SK-N-MC (cell line): ENCODE data around the gene RELL1.

Experiments
- DNase-seq: peaks from one replicate; pipeline ENCODE4 v3.0.0-alpha.2; 2011; ENCODE audit warnings: low read depth, low spot score
- H3K27ac ChIP-seq: fragments of 200-600 bp; sonication (generic); 2 replicates; pipeline ENCODE4 v1.5.1; 2016; ENCODE audit warnings: mixed run types
- H3K36me3 ChIP-seq: fragments of 200-600 bp; sonication (generic); 2 replicates; pipeline ENCODE4 v1.6.1; 2017; ENCODE audit warnings: antibody characterized with exemption, low read length, mixed read lengths; ENCODE audit not compliant: insufficient read depth
- H3K4me3 ChIP-seq: fragments of 200-600 bp; sonication (generic); 2 replicates; pipeline ENCODE4 v1.5.1; 2016
- H3K9ac ChIP-seq: fragments of 200-600 bp; sonication (generic); 2 replicates; pipeline ENCODE4 v1.8.0; 2017; ENCODE audit warnings: mixed run types, mixed read lengths; ENCODE audit not compliant: insufficient read length
- H3K9me3 ChIP-seq: fragments of 200-600 bp; sonication (generic); 2 replicates; pipeline ENCODE4 v1.6.1; 2017; ENCODE audit warnings: low read depth, mild to moderate bottlenecking, antibody characterized with exemption, low read length, moderate library complexity, mixed read lengths
- EZH2 ChIP-seq: fragments of 200-600 bp; sonication (generic); IDR thresholded peaks from one replicate; pipeline ENCODE4 v1.6.1; 2017; ENCODE audit warnings: antibody characterized with exemption
- FOXP2 ChIP-seq: optimal IDR thresholded peaks from 2 replicates; pipeline ENCODE3; 2011; ENCODE audit warnings: mild to moderate bottlenecking, moderate library complexity; ENCODE audit not compliant: insufficient read depth; ENCODE audit errors: extremely low read length, control extremely low read depth
- POLR2AphosphoS5 ChIP-seq: IDR thresholded peaks from 2 replicates; pipeline ENCODE4 v1.6.1; 2012; ENCODE audit warnings: mild to moderate bottlenecking, low read depth, low read length, borderline replicate concordance

The RELL1 gene

DNA sequence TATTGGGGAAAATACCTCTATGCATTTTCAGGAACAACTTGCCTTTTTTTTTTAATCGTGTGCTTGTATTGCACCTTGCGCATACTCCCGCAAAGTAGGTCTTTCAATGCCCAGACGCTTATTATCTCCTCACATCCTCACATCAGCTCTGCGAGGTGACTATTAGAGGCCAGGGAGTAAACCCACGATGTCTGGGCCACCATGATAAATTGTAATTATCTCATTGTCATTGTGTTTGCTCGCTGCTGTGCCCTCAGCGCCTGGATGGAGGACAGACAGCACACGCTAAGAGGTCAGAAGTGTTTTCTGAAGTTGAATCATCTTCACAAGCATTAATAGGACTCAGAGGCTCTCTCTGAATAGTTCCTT, 1.0 kb upstream of the RELL1 start:
- no peaks in the 10 kb centered on the region for H3K36me3 ChIP-seq
- no peaks in the 10 kb centered on the region for H3K9me3 ChIP-seq
- TF ChIP-seq EZH2 (no peak), POLR2AphosphoS5 (no peak), FOXP2 (no peak)
- no peak overlapping the region for H3K9ac ChIP-seq
- peak overlapping the region; percentile 73 for H3K4me3 ChIP-seq
- H3K27ac ChIP-seq = no peak overlapping the region
- no peak for DNase-seq

DNA sequence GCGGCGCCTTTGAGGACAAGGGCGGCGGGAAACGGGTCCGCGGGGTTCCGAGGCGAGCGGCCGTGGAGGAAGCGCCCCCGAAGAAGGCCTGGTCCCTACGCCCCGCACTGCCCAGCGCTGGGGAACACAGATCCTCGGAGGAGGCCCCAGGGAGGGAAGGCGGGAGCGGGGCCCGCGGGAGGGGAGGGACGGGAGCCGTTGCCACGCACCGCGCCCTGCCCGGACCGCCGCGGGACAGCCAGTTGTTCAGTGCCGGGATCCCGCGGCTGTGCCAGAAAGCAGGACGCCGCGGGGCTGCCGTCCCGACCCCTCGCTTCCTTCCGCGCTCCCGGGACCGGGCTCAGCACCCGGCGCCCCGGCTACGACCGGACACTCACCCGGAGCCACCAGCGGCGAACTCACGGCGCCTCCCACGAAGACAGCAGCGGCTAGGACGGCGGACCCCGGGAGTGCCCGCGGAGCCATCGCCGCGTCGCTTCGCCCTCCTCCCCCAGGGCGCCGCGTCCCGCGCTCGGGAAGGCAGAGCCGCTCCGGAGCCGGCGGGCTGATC, 278 bp downstream of the RELL1 start:
- TF ChIP-seq EZH2 = no peak
- peak; percentile 27; the same call in 1 of the 2 replicates for TF ChIP-seq POLR2AphosphoS5
- Histone ChIP-seq H3K9me3 (no peaks in the 10 kb centered on the region), H3K4me3 (peak overlapping the region; percentile 77), H3K27ac (no peak overlapping the region), H3K36me3 (no peaks in the 10 kb centered on the region), H3K9ac (peak overlapping the region; percentile 64)
- DNase-seq = no peak

DNA sequence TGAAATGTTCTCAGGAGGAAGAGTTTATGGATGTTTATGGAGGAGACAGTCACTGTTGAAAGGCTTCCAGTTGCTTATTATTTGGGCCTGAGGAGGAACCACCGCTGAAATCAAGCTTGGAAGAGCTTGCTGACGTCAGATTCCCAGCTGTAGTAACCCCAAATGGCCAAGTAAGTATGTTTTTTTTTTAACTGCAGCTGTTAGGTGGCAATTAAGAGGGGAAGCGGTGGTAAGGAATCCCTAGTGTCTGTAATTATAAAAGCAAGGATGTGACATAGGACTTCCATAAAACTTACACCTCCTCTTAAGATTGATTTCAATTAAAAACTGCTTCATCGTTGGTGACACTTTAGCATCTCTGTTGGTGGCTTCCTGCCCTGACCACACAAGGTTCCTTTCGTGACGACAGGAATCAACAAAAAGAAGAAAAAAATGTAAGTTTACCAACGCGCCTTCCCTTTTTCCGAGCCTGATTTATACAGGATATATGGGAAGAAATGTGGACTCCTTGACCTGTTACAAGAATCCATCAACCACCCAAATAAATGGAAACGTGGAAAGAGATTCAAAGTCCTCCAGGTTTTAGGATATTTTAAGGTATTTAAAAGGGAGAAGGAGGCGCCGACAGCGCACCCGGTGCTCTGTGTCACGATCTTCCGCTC, 884 bp downstream of the RELL1 start:
- no peak for DNase-seq
- H3K9ac ChIP-seq = peak overlapping the region; percentile 64
- no peak overlapping the region for H3K27ac ChIP-seq
- no peak for TF ChIP-seq POLR2AphosphoS5
- no peak for TF ChIP-seq EZH2
- no peak for TF ChIP-seq FOXP2
- no peaks in the 10 kb centered on the region for H3K9me3 ChIP-seq
- no peaks in the 10 kb centered on the region for H3K36me3 ChIP-seq
- H3K4me3 ChIP-seq = peak overlapping the region; percentile 77

- H3K9me3 ChIP-seq = no peaks in the 10 kb centered on the region
- H3K27ac ChIP-seq = no peak overlapping the region
- TF ChIP-seq FOXP2 = no peak
- TF ChIP-seq POLR2AphosphoS5 = no peak
- TF ChIP-seq EZH2 = no peak
- no peak overlapping the region for H3K9ac ChIP-seq
- DNase-seq = no peak
- H3K36me3 ChIP-seq = no peaks in the 10 kb centered on the region
- no peak overlapping the region for H3K4me3 ChIP-seq
These were observed 2.0 kb downstream of the RELL1 start for GRCh38 chr4:37684154-37684553.

DNA sequence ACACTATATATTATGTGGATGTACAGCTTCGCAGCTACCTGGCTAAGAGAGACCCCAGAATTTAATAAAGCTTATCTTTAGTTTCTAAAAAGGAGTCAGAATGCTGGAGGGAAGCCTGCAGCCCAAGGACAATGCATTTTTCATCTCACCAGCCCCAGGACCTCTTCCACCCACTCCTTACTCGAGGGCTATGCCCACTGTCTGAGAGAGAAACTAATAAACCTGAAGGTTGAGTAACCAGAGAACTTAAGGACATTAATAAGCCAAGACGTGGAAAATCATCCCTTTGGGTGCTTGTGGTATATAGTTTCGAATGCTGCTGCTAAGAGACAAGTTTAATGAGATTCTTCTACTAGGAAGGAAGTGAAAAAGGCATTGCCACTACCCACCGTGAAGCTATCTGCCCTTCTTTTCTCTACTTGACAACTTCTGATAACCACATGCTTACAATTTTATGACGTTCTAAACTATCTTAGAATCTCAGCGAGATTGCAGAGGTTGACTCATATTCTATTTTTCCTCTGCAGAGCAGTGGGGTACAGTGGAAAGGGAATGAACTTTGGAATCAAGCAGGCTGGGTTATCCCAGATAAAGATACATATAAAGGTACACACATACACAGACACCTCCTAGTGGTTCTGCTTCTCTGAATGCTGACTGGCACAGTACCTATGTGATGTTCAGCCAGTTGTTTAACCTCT, 3.3 kb downstream of the RELL1 start:
- no peak for DNase-seq
- Histone ChIP-seq H3K36me3 (no peaks in the 10 kb centered on the region), H3K4me3 (no peak overlapping the region), H3K9me3 (no peaks in the 10 kb centered on the region), H3K27ac (no peak overlapping the region), H3K9ac (no peak overlapping the region)
- TF ChIP-seq FOXP2 (no peak), POLR2AphosphoS5 (no peak), EZH2 (no peak)

DNA sequence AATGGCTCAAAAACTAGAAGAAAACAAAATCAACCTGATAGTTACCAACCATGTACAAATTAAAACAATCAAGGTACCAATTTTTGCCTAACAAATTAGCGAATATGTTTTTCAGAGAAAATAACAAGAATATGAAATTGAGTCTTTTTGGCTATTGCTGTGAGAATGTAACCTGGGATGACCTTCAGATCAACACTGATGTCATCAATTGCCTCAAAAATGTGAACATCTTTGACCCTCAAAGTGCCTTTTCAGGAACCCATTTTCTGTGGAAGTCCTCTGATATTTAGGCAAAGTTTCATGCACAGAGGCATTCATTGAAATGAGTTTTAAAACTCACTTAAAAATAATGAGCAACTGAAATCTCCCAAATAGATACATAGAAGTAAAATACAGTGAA, 6.1 kb downstream of the RELL1 start:
- Histone ChIP-seq H3K4me3 (no peak overlapping the region), H3K36me3 (no peaks in the 10 kb centered on the region), H3K27ac (no peak overlapping the region), H3K9ac (no peak overlapping the region), H3K9me3 (no peaks in the 10 kb centered on the region)
- no peak for TF ChIP-seq FOXP2
- no peak for DNase-seq

DNA sequence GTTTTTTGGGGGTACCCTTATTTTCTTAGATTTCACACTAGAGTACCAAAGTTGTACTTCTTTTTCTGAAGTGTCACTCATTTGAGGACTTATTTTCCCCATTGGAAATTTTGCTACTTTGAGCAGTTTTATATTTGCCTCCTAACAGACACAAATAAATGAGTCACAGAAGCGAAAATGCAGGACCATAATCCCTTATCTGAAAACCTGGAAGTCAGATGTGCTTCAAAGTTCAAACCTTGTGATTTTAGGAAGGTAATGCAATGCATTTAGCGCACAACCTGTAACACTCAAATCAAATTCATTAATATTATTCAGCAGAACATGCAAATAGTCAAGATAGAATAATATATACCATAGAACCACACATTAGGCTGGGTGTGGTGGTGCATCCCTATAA, 6.9 kb downstream of the RELL1 start:
- TF ChIP-seq POLR2AphosphoS5 (no peak), FOXP2 (no peak), EZH2 (no peak)
- no peak overlapping the region for H3K9ac ChIP-seq
- H3K4me3 ChIP-seq = no peak overlapping the region
- no peak for DNase-seq
- H3K9me3 ChIP-seq = no peaks in the 10 kb centered on the region
- H3K27ac ChIP-seq = no peak overlapping the region
- no peaks in the 10 kb centered on the region for H3K36me3 ChIP-seq

GRCh38 chr4:37678624-37679023, 7.6 kb downstream of the RELL1 start:
- TF ChIP-seq EZH2 (no peak), POLR2AphosphoS5 (no peak), FOXP2 (no peak)
- no peaks in the 10 kb centered on the region for H3K36me3 ChIP-seq
- H3K9ac ChIP-seq = no peak overlapping the region
- no peak overlapping the region for H3K27ac ChIP-seq
- no peak for DNase-seq
- no peaks in the 10 kb centered on the region for H3K9me3 ChIP-seq
- H3K4me3 ChIP-seq = no peak overlapping the region

GRCh38 chr4:37675587-37676290, 10.4 kb downstream of the RELL1 start:
- no peak for DNase-seq
- Histone ChIP-seq H3K36me3 (no peaks in the 10 kb centered on the region), H3K4me3 (no peak overlapping the region), H3K9me3 (no peaks in the 10 kb centered on the region), H3K9ac (no peak overlapping the region), H3K27ac (no peak overlapping the region)
- TF ChIP-seq POLR2AphosphoS5 = no peak
- TF ChIP-seq FOXP2 = no peak
- TF ChIP-seq EZH2 = no peak
